CD4-positive, CD25-positive, alpha-beta regulatory T cell (primary cell): ENCODE data around the gene SLC25A15. TPM values are rescaled to one million over a fixed set of nuclear protein-coding genes. Genes with fewer than 3 reads are reported as not detected.
A peak's percentile ranks its signal among the peaks of the same experiment; 100 is the strongest.

Experiments used
- ATAC-seq, 2 donors: fragments of 150-1000 bp; cut with Tn5 transposase; one replicate each; pipeline ENCODE4 v1.10.0; 2021; ENCODE audit warnings: low read depth in 2 of 2, moderate number of reproducible peaks in 2 of 2, moderate library complexity in 1 of 2
- DNase-seq, 3 donors: peaks; one replicate each; pipeline versions ENCODE4 v3.0.0 to v3.0.0-alpha.2; 2012 to 2022; ENCODE audit warnings: mixed read lengths in 1 of 3
- H3K27ac ChIP-seq: one replicate; pipeline ENCODE4 v1.7.0; 2013; ENCODE audit warnings: mild to moderate bottlenecking, low read length; ENCODE audit not compliant: insufficient read depth, poor library complexity, severe bottlenecking
- H3K27me3 ChIP-seq: one replicate; pipeline ENCODE4 v1.7.0; 2013; ENCODE audit warnings: low read length; ENCODE audit not compliant: control insufficient read depth, insufficient read depth
- H3K36me3 ChIP-seq: one replicate; pipeline ENCODE4 v1.7.0; 2013; ENCODE audit warnings: mild to moderate bottlenecking, low read length, moderate library complexity; ENCODE audit not compliant: control insufficient read depth, insufficient read depth
- H3K4me1 ChIP-seq: 2 replicates; pipeline ENCODE4 v1.7.0; 2013; ENCODE audit warnings: mild to moderate bottlenecking, low read length; ENCODE audit not compliant: insufficient read depth, control insufficient read depth, poor library complexity, severe bottlenecking
- H3K4me3 ChIP-seq: one replicate; pipeline ENCODE4 v1.7.0; 2013; ENCODE audit warnings: low read depth, mild to moderate bottlenecking, low read length, moderate library complexity
- H3K9me3 ChIP-seq, 2 experiments: 1 replicate in 1 of 2; 2 replicates in 1 of 2; pipeline ENCODE4 v1.7.0; 2013; ENCODE audit warnings: low read length in 2 of 2, mild to moderate bottlenecking in 1 of 2, moderate library complexity in 1 of 2; ENCODE audit not compliant: control insufficient read depth in 2 of 2
- H3K27ac Mint-ChIP-seq, 3 donors: one replicate each; pipeline ENCODE4 v1.8.0; 2020 to 2022; ENCODE audit warnings: mild to moderate bottlenecking in 3 of 3, mixed read lengths in 3 of 3, moderate library complexity in 2 of 3
- H3K27me3 Mint-ChIP-seq: one replicate; pipeline ENCODE4 v1.8.0; 2022; ENCODE audit warnings: mild to moderate bottlenecking, mixed read lengths
- H3K36me3 Mint-ChIP-seq: one replicate; pipeline ENCODE4 v1.8.0; 2020; ENCODE audit warnings: mixed read lengths
- H3K4me1 Mint-ChIP-seq, 4 donors: one replicate each; pipeline ENCODE4 v1.8.0; 2020 to 2022; ENCODE audit warnings: mixed read lengths in 4 of 4, mild to moderate bottlenecking in 1 of 4
- H3K4me3 Mint-ChIP-seq, 4 donors: one replicate each; pipeline ENCODE4 v1.8.0; 2020 to 2022; ENCODE audit warnings: mild to moderate bottlenecking in 4 of 4, mixed read lengths in 4 of 4, moderate library complexity in 3 of 4
- H3K9me3 Mint-ChIP-seq, 7 donors: one replicate each; pipeline ENCODE4 v1.8.0; 2020 to 2022; ENCODE audit warnings: mixed read lengths in 7 of 7, mild to moderate bottlenecking in 3 of 7, moderate library complexity in 2 of 7
- polyA plus RNA-seq, 4 donors: library from polyadenylated mRNA; unstranded; fragments of 300-500 nt; fragmentation: Illumina TruSeq; gene quantifications; one replicate each; pipeline ENCODE4 v1.2.3, GENCODE V29; 2021
- total RNA-seq: library from RNA; stranded (reverse); gene quantifications from one replicate; pipeline ENCODE4 v1.2.3, GENCODE V29; 2022

Gene SLC25A15
- total and polyA plus RNA-seq, 5 donors from 2014 or later, result 3.9 to 13.3 (median 6.2) TPM

GRCh38 chr13:40803316-40803715 lies 13.9 kb downstream of the SLC25A15 start:
- Histone ChIP-seq H3K27me3 (no peaks in the 10 kb centered on the region), H3K27ac (no peak overlapping the region), H3K4me3 (no peak overlapping the region), H3K9me3 (no peaks in the 10 kb centered on the region), H3K36me3 (peaks cover 60% of the 10 kb centered on the region), H3K4me1 (no peaks in the 10 kb centered on the region)
- H3K27me3 Mint-ChIP-seq, result no peaks in the 10 kb centered on the region
- ATAC-seq, result no peak
- H3K27ac Mint-ChIP-seq, result no peak overlapping the region
- DNase-seq, result no peak
- no peaks in the 10 kb centered on the region for H3K9me3 Mint-ChIP-seq
- peaks cover 0 to 10% (median 7%) of the 10 kb centered on the region in 4 donors for H3K4me1 Mint-ChIP-seq
- no peak overlapping the region for H3K4me3 Mint-ChIP-seq
- H3K36me3 Mint-ChIP-seq, result peaks cover 73% of the 10 kb centered on the region

- H3K27ac ChIP-seq, result no peak overlapping the region
- no peaks in the 10 kb centered on the region for H3K27me3 Mint-ChIP-seq
- no peaks in the 10 kb centered on the region for H3K27me3 ChIP-seq
- no peaks in the 10 kb centered on the region for H3K4me1 ChIP-seq
- H3K9me3 ChIP-seq, result no peaks in the 10 kb centered on the region
- no peak overlapping the region for H3K27ac Mint-ChIP-seq
- H3K4me3 Mint-ChIP-seq, result no peak overlapping the region
- peaks cover 0 to 4% (median 0%) of the 10 kb centered on the region in 4 donors for H3K4me1 Mint-ChIP-seq
- no peak for ATAC-seq
- no peak for DNase-seq
- no peaks in the 10 kb centered on the region for H3K9me3 Mint-ChIP-seq
- H3K36me3 ChIP-seq, result peaks cover 60% of the 10 kb centered on the region
- H3K36me3 Mint-ChIP-seq, result peaks cover 64% of the 10 kb centered on the region
- no peak overlapping the region for H3K4me3 ChIP-seq
Measured at GRCh38 chr13:40806241-40806640, 16.8 kb downstream of the SLC25A15 start.

GRCh38 chr13:40809471-40809870 lies 20.1 kb downstream of the SLC25A15 start:
- Histone ChIP-seq H3K9me3 (no peaks in the 10 kb centered on the region), H3K4me3 (no peak overlapping the region), H3K36me3 (peaks cover 55% of the 10 kb centered on the region), H3K27me3 (no peaks in the 10 kb centered on the region), H3K4me1 (no peaks in the 10 kb centered on the region), H3K27ac (no peak overlapping the region)
- Mint-ChIP-seq H3K4me1 (peaks cover 0 to 4% (median 0%) of the 10 kb centered on the region in 4 donors), H3K27me3 (no peaks in the 10 kb centered on the region), H3K36me3 (peaks cover 57% of the 10 kb centered on the region), H3K27ac (no peak overlapping the region), H3K4me3 (no peak overlapping the region), H3K9me3 (peaks cover 0 to 2% (median 0%) of the 10 kb centered on the region in 7 donors)
- DNase-seq, result no peak
- ATAC-seq, result no peak

DNA sequence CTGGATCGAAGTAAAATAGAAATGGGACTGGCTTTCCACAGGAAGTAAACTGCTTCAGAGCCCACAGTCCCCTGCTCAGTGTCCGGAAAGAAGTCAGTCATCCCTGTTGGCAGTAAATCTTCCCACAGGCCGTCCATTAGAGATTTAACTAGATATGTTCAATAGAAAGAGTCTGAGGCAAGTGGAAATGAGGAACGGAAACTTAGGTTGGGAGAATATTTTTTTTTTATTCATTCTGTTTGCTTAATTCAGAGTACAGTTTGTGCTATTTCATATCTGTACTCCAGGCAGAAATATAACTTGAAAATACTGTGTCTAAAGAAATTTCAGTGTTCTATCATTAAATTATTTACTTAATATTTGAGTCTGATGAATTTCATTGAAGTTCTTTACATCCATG lies 22.7 kb downstream of the SLC25A15 start:
- Histone ChIP-seq H3K4me3 (no peak overlapping the region), H3K27me3 (no peaks in the 10 kb centered on the region), H3K36me3 (peaks cover 34% of the 10 kb centered on the region), H3K4me1 (no peaks in the 10 kb centered on the region), H3K9me3 (peaks cover 2 to 4% of the 10 kb centered on the region in 2 experiments), H3K27ac (no peak overlapping the region)
- Mint-ChIP-seq H3K4me3 (no peak overlapping the region), H3K9me3 (peaks cover 0 to 15% (median 5%) of the 10 kb centered on the region in 7 donors), H3K4me1 (peaks cover 0 to 2% (median 0%) of the 10 kb centered on the region in 4 donors), H3K27ac (peak overlapping the region; percentile 2 to 68 (median 8)), H3K27me3 (no peaks in the 10 kb centered on the region), H3K36me3 (peaks cover 54% of the 10 kb centered on the region)
- DNase-seq (no peak), ATAC-seq (no peak)

DNA sequence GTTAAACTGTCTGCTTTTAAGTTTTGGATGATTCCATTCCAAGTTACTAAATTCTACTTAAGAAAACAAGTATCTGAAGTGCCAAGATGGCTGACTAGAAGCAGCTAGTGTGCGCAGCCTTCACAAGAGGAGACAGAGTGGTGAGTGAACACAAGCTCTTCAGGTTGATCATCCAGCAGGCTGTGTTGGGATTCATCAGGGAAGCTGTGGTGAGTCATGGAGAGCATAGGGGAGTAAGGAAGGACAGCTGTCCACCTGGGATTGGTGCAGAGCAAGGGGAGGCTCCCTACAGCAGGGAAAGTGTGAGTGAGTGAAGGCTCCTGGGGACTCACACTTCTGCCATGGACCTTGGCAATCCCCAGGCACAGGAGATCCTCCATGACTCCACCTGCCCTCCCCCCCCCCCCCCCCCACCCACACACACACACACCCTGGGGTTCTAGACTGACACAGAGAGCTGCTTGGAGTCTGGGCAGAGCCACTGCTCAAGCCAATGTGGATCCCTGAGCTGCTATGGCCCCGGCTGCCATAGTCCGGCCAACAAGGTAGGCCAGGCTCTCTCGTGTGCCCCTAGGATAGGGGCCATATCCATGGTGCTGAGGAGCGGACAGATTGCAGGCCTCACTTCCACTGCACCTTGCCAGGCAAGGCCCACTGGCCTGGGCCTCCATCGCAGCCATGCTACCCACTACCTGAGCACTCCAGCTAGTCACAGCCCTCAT lies 23.5 kb downstream of the SLC25A15 start:
- Histone ChIP-seq H3K27ac (no peak overlapping the region), H3K9me3 (peaks cover 2 to 4% of the 10 kb centered on the region in 2 experiments), H3K27me3 (no peaks in the 10 kb centered on the region), H3K4me1 (no peaks in the 10 kb centered on the region), H3K36me3 (peaks cover 32% of the 10 kb centered on the region), H3K4me3 (no peak overlapping the region)
- H3K27me3 Mint-ChIP-seq, result no peaks in the 10 kb centered on the region
- peaks cover 50% of the 10 kb centered on the region for H3K36me3 Mint-ChIP-seq
- no peak for DNase-seq
- H3K4me1 Mint-ChIP-seq, result peaks cover 0 to 1% (median 0%) of the 10 kb centered on the region in 4 donors
- no peak overlapping the region for H3K4me3 Mint-ChIP-seq
- peak overlapping the region in 2 of 3 donors; percentile 27 to 43 for H3K27ac Mint-ChIP-seq
- no peak for ATAC-seq
- H3K9me3 Mint-ChIP-seq, result peaks cover 0 to 15% (median 5%) of the 10 kb centered on the region in 7 donors

- Histone ChIP-seq H3K4me3 (no peak overlapping the region), H3K36me3 (peaks cover 26% of the 10 kb centered on the region), H3K27me3 (no peaks in the 10 kb centered on the region), H3K4me1 (no peaks in the 10 kb centered on the region), H3K27ac (no peak overlapping the region), H3K9me3 (peaks cover 2 to 4% of the 10 kb centered on the region in 2 experiments)
- Mint-ChIP-seq H3K4me3 (no peak overlapping the region), H3K9me3 (peaks cover 0 to 15% (median 5%) of the 10 kb centered on the region in 7 donors), H3K27ac (no peak overlapping the region), H3K36me3 (peaks cover 46% of the 10 kb centered on the region), H3K27me3 (no peaks in the 10 kb centered on the region), H3K4me1 (peaks cover 0 to 1% (median 0%) of the 10 kb centered on the region in 4 donors)
- ATAC-seq (peak in 1 of 2 donors; percentile 31), DNase-seq (peak in 1 of 3 donors; percentile 49)
Measured at GRCh38 chr13:40813667-40814454, 24.4 kb downstream of the SLC25A15 start.

DNA sequence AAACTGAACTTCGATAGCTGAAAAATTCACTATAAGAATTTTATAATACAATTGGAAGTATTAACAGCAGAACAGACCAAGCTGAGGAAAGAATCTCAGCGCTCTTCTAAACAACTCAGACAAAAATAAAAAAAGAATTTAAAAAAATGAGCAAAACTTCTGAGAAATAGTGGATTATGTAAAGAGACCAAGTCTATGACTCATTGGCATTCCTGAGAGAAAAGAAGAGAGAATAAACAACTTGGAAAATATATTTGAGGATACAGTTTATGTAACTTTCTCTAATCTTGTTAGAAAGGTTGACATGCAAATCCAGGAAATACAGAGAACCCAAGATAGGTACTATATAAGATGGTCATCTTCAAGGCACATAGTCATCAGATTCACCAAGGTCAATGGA lies 25.4 kb downstream of the SLC25A15 start:
- Mint-ChIP-seq H3K9me3 (peaks cover 0 to 15% (median 5%) of the 10 kb centered on the region in 7 donors), H3K36me3 (peaks cover 37% of the 10 kb centered on the region), H3K4me1 (peaks cover 0 to 1% (median under 1%) of the 10 kb centered on the region in 4 donors), H3K4me3 (no peak overlapping the region), H3K27me3 (no peaks in the 10 kb centered on the region), H3K27ac (no peak overlapping the region)
- H3K9me3 ChIP-seq, result peaks cover 2 to 4% of the 10 kb centered on the region in 2 experiments
- no peaks in the 10 kb centered on the region for H3K4me1 ChIP-seq
- H3K36me3 ChIP-seq, result peaks cover 17% of the 10 kb centered on the region
- H3K4me3 ChIP-seq, result no peak overlapping the region
- ATAC-seq (no peak), DNase-seq (no peak)
- no peak overlapping the region for H3K27ac ChIP-seq
- H3K27me3 ChIP-seq, result no peaks in the 10 kb centered on the region
